AG04450 (cell line): ENCODE data around the gene CHCHD6. TPM values are rescaled to one million over a fixed set of nuclear protein-coding genes. Genes with fewer than 3 reads are reported as not detected.

Experiments
- CTCF ChIA-PET: fragments of 300-600, 350-600 bp; formaldehyde crosslinking; extraction: SDS; loops from one replicate; lab custom pipeline; 2022; ENCODE audit warnings: antibody characterized with exemption, inconsistent platforms; lab: Charles Lee
- POLR2A ChIA-PET: fragments of 350-600 bp; formaldehyde crosslinking; extraction: SDS; loops from one replicate; lab custom pipeline; 2021; ENCODE audit warnings: antibody characterized with exemption, inconsistent platforms; lab: Yijun Ruan, JAX
- DNase-seq: peaks from one replicate; pipeline ENCODE4 v3.0.0-alpha.2; 2011; ENCODE audit warnings: low read depth, low spot score
- H3K27ac ChIP-seq: one replicate; pipeline ENCODE4 v1.5.1; 2012; ENCODE audit warnings: low read depth, low read length, control low read depth
- H3K27me3 ChIP-seq: one replicate; pipeline ENCODE4 v1.6.0; 2012; ENCODE audit warnings: low read length; ENCODE audit not compliant: control insufficient read depth, insufficient read depth
- H3K4me3 ChIP-seq: 2 replicates; pipeline ENCODE4 v1.5.1; 2011; ENCODE audit warnings: mild to moderate bottlenecking, low read depth, low read length, control low read depth
- H3K9me3 ChIP-seq: 2 replicates; pipeline ENCODE4 v1.5.1; 2012; ENCODE audit warnings: low read length; ENCODE audit not compliant: control insufficient read depth, insufficient read depth
- polyA plus RNA-seq: library from polyadenylated mRNA; depleted of rRNA; stranded (reverse); fragments of >200 nt; gene quantifications from 2 replicates; pipeline ENCODE4 v1.2.3, GENCODE V29; 2011
- TF ChIP-seq, protein P1 (sequence below): IDR thresholded peaks from 2 replicates; pipeline ENCODE4 v1.5.1; 2011; ENCODE audit warnings: low read depth, low read length, control low read depth, inconsistent platforms

The CHCHD6 gene
- polyA plus RNA-seq, 1 experiment, result 14.0 TPM

DNA sequence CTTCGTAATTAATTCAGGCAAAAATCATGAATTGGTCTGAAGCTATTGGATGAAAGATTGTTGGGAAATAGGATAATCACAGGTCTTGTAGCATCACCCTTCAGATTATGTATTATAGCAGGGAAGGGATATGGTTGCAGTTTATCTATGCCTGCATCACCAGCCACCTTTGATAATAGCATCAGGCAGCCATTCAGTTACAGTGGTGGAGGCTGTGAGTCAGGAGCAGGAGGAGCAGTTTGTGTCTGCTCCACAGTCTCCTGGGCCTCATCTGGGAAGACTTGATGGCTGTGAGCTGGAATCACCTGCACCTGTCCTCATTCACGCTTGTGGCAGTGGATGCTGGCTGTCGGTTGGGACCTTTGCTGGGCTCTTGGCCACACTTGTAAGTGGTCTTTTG is 174.6 kb downstream of the CHCHD6 start:
- ChIA-PET CTCF (no interaction called here), POLR2A (interaction anchor here (0.6 kb wide), 1 partner anchor 142 kb away, joined by 8 read pairs; no protein-coding TSS in a partner anchor)
- Histone ChIP-seq H3K4me3 (no peak overlapping the region), H3K27ac (no peak overlapping the region), H3K27me3 (no peaks in the 10 kb centered on the region), H3K9me3 (no peaks in the 10 kb centered on the region)
- TF ChIP-seq, protein P1, sequence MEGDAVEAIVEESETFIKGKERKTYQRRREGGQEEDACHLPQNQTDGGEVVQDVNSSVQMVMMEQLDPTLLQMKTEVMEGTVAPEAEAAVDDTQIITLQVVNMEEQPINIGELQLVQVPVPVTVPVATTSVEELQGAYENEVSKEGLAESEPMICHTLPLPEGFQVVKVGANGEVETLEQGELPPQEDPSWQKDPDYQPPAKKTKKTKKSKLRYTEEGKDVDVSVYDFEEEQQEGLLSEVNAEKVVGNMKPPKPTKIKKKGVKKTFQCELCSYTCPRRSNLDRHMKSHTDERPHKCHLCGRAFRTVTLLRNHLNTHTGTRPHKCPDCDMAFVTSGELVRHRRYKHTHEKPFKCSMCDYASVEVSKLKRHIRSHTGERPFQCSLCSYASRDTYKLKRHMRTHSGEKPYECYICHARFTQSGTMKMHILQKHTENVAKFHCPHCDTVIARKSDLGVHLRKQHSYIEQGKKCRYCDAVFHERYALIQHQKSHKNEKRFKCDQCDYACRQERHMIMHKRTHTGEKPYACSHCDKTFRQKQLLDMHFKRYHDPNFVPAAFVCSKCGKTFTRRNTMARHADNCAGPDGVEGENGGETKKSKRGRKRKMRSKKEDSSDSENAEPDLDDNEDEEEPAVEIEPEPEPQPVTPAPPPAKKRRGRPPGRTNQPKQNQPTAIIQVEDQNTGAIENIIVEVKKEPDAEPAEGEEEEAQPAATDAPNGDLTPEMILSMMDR, result no peak
- DNase-seq, result no peak

DNA sequence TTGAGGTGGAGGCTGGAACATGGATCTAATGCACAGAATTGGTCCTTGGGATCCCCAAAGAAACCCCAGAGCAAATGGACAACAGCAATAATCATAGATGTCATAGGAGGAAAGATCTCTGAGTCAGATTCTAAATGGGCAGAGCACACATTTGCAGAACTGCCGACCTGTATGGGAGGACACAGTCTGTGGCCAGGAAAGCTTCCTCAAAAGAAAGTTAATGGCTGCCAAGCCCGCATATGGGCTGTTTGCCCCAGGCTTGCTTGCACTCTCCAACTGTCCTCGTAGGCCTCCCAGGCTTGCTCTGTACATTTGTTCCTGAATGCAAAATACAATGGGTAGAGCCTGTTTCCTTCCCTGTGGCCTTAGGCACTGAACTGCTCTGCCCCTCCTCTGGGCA is 176.9 kb downstream of the CHCHD6 start:
- TF ChIP-seq, protein P1, result no peak
- Histone ChIP-seq H3K27me3 (no peaks in the 10 kb centered on the region), H3K4me3 (no peak overlapping the region), H3K9me3 (no peaks in the 10 kb centered on the region), H3K27ac (no peak overlapping the region)
- CTCF ChIA-PET, result no interaction called here
- no peak for DNase-seq
- POLR2A ChIA-PET, result no interaction called here

DNA sequence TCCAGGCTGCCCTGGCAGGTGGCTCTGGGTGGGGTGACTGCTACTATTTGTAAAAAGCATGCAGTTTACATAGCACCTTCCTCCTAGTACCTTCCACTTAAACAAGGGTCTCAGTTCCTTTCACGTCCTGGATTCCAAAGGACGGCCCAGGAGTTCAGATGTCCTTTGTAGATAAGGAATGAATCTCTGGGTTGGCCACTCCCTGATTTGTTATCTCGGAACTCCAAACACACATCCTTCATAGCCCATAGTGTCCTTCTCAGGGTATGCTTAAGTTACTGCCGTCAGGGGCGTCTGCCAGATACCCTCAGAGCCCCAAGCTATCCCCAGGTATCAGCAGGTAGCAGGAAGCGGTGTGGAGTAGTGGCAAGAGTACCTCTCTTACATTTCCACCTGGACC is 177.8 kb downstream of the CHCHD6 start:
- TF ChIP-seq, protein P1, result no peak
- POLR2A ChIA-PET, result no interaction called here

DNA sequence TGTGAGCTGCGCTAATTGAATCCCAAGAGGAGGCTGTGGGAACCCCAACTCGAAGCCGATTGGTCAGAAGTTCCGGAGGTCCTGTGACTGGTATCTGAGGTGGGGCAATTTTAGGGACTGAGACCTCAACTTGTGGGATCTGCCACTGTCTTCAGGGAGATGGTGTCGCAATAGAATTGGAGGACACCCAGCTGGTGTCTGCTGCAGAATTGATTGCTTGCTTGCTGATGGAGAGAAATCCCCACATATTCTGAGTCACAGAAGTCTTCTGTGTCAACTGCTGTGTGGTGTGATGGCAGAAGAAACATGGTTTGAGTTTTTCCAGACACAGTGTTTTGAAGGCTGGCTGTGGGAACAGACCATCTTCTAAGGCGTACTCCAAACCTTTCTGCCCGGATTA is 179.2 kb downstream of the CHCHD6 start:
- no peak for DNase-seq
- H3K27ac ChIP-seq, result no peak overlapping the region
- CTCF ChIA-PET, result no interaction called here

More for the DNA sequence above, 177.8 kb downstream of the CHCHD6 start:
- no peak for DNase-seq
- no peak overlapping the region for H3K4me3 ChIP-seq
- no peaks in the 10 kb centered on the region for H3K9me3 ChIP-seq
- H3K27me3 ChIP-seq, result no peaks in the 10 kb centered on the region
- CTCF ChIA-PET, result no interaction called here
- H3K27ac ChIP-seq, result no peak overlapping the region

DNA sequence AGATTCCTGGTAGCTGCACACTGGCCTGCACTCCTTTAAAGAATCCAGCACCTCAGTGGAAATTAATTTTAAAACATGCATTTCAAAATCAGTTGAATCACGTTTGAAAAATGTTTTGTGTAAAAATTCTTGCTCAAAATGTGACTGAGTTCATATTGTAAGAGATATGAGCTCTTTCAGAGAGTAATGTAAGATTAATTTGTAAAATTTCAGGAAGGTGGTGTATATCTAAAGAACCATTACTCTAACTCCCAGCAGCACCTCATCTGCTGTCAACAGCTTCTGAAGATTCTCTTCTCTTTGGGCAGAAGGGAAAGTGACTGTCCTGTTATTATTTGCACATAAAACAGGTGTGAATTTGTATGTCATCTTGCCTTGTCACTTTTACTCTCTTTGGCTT is 181.4 kb downstream of the CHCHD6 start:
- Histone ChIP-seq H3K9me3 (no peaks in the 10 kb centered on the region), H3K4me3 (no peak overlapping the region), H3K27ac (no peak overlapping the region), H3K27me3 (no peaks in the 10 kb centered on the region)
- ChIA-PET POLR2A (no interaction called here), CTCF (interaction anchor here (1.2 kb wide), 1 partner anchor 206 kb away, joined by 3 read pairs; no protein-coding TSS in a partner anchor)
- DNase-seq, result no peak
- TF ChIP-seq, protein P1, result no peak

More for the DNA sequence above, 179.2 kb downstream of the CHCHD6 start:
- TF ChIP-seq, protein P1, result no peak
- Histone ChIP-seq H3K4me3 (no peak overlapping the region), H3K9me3 (no peaks in the 10 kb centered on the region), H3K27me3 (no peaks in the 10 kb centered on the region)
- POLR2A ChIA-PET, result no interaction called here
